ENCODE results near the gene HAO2. TPM values are rescaled to one million over a fixed set of nuclear protein-coding genes. Genes with fewer than 3 reads are reported as not detected.

The HAO2 gene
- total RNA-seq, 1 donor from 2014 or later: not detected

- no peak for DNase-seq (ENCODE audit: low read depth)
- TF ChIP-seq, protein P1, sequence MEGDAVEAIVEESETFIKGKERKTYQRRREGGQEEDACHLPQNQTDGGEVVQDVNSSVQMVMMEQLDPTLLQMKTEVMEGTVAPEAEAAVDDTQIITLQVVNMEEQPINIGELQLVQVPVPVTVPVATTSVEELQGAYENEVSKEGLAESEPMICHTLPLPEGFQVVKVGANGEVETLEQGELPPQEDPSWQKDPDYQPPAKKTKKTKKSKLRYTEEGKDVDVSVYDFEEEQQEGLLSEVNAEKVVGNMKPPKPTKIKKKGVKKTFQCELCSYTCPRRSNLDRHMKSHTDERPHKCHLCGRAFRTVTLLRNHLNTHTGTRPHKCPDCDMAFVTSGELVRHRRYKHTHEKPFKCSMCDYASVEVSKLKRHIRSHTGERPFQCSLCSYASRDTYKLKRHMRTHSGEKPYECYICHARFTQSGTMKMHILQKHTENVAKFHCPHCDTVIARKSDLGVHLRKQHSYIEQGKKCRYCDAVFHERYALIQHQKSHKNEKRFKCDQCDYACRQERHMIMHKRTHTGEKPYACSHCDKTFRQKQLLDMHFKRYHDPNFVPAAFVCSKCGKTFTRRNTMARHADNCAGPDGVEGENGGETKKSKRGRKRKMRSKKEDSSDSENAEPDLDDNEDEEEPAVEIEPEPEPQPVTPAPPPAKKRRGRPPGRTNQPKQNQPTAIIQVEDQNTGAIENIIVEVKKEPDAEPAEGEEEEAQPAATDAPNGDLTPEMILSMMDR (IDR thresholded peaks at IDR 0.05; ENCODE audit: insufficient read depth, low read length, poor library complexity, severe bottlenecking): no peak
- no peaks in the 10 kb centered on the region for H3K27me3 ChIP-seq (ENCODE audit: control insufficient read depth, insufficient read depth, low read length)
- no peak overlapping the region for H3K4me3 ChIP-seq (ENCODE audit: low read depth, low read length)
- H3K36me3 ChIP-seq (ENCODE audit: control insufficient read depth, insufficient read depth, low read length): no peaks in the 10 kb centered on the region
These were observed 12.5 kb downstream of the HAO2 start for GRCh38 chr1:119380983-119381662.

- TF ChIP-seq, protein P1 (IDR thresholded peaks at IDR 0.05; ENCODE audit: insufficient read depth, low read length, poor library complexity, severe bottlenecking): no peak
- no peak for DNase-seq (ENCODE audit: low read depth)
- Histone ChIP-seq H3K4me3 (ENCODE audit: low read depth, low read length) (no peak overlapping the region), H3K36me3 (ENCODE audit: control insufficient read depth, insufficient read depth, low read length) (no peaks in the 10 kb centered on the region), H3K27me3 (ENCODE audit: control insufficient read depth, insufficient read depth, low read length) (no peaks in the 10 kb centered on the region)
These were observed 16.0 kb downstream of the HAO2 start for GRCh38 chr1:119384591-119384990.

GRCh38 chr1:119385650-119386049, 17.1 kb downstream of the HAO2 start:
- H3K36me3 ChIP-seq (ENCODE audit: control insufficient read depth, insufficient read depth, low read length): no peaks in the 10 kb centered on the region
- TF ChIP-seq, protein P1 (IDR thresholded peaks at IDR 0.05; ENCODE audit: insufficient read depth, low read length, poor library complexity, severe bottlenecking): no peak
- no peak overlapping the region for H3K4me3 ChIP-seq (ENCODE audit: low read depth, low read length)
- H3K27me3 ChIP-seq (ENCODE audit: control insufficient read depth, insufficient read depth, low read length): no peaks in the 10 kb centered on the region
- no peak for DNase-seq (ENCODE audit: low read depth)

DNA sequence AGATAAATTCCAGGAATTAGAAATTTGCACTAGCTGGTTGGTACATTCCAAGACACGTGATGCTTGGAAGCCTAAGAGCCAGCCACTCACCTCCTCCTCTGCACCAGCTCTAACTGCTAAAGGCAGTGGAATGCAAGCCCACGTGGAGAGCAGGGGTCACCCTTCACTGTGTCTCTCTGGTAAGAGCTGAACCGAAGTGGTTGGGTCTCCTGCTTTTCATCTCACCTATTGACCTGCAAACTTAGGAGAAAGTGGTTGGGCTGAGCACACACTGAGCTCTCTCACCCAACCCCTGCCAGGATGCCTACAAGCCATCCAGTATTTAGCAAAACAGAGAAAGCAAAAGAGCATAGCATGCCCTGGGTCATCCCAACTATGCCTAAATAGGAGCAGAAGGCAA, 19.3 kb downstream of the HAO2 start:
- TF ChIP-seq, protein P1 (IDR thresholded peaks at IDR 0.05; ENCODE audit: insufficient read depth, low read length, poor library complexity, severe bottlenecking): no peak
- no peak for DNase-seq (ENCODE audit: low read depth)
- no peaks in the 10 kb centered on the region for H3K27me3 ChIP-seq (ENCODE audit: control insufficient read depth, insufficient read depth, low read length)
- H3K36me3 ChIP-seq (ENCODE audit: control insufficient read depth, insufficient read depth, low read length): no peaks in the 10 kb centered on the region
- H3K4me3 ChIP-seq (ENCODE audit: low read depth, low read length): no peak overlapping the region

GRCh38 chr1:119388450-119388849, 19.9 kb downstream of the HAO2 start:
- DNase-seq (ENCODE audit: low read depth): no peak
- no peak overlapping the region for H3K4me3 ChIP-seq (ENCODE audit: low read depth, low read length)
- H3K36me3 ChIP-seq (ENCODE audit: control insufficient read depth, insufficient read depth, low read length): no peaks in the 10 kb centered on the region
- TF ChIP-seq, protein P1 (IDR thresholded peaks at IDR 0.05; ENCODE audit: insufficient read depth, low read length, poor library complexity, severe bottlenecking): no peak
- no peaks in the 10 kb centered on the region for H3K27me3 ChIP-seq (ENCODE audit: control insufficient read depth, insufficient read depth, low read length)

- H3K36me3 ChIP-seq (ENCODE audit: control insufficient read depth, insufficient read depth, low read length): no peaks in the 10 kb centered on the region
- H3K4me3 ChIP-seq (ENCODE audit: low read depth, low read length): no peak overlapping the region
- H3K27me3 ChIP-seq (ENCODE audit: control insufficient read depth, insufficient read depth, low read length): no peaks in the 10 kb centered on the region
- no peak for DNase-seq (ENCODE audit: low read depth)
- TF ChIP-seq, protein P1 (IDR thresholded peaks at IDR 0.05; ENCODE audit: insufficient read depth, low read length, poor library complexity, severe bottlenecking): no peak
These were observed 21.9 kb downstream of the HAO2 start for GRCh38 chr1:119390526-119390925.
